IMR-90 (cell line): Measurements from ENCODE around the gene FGF21.

ENCODE experiments used
- CEBPB ChIP-seq: IDR thresholded peaks from 2 replicates; pipeline ENCODE4 v1.6.1; 2012; ENCODE audit warnings: low read depth, low read length, improper control_type of control experiment
- FOS ChIP-seq: fragments of 150-350 bp; IDR thresholded peaks from 2 replicates; pipeline ENCODE4 v1.6.1; 2016; ENCODE audit warnings: low read depth, low read length
- POLR2A ChIP-seq: IDR thresholded peaks from 2 replicates; pipeline ENCODE4 v1.6.1; 2012; ENCODE audit warnings: mild to moderate bottlenecking, low read depth, low read length
- RCOR1 ChIP-seq: IDR thresholded peaks from 2 replicates; pipeline ENCODE4 v1.6.1; 2012; ENCODE audit warnings: mild to moderate bottlenecking, low read length, improper control_type of control experiment; ENCODE audit not compliant: insufficient replicate concordance
- RFX5 ChIP-seq: IDR thresholded peaks from 2 replicates; pipeline ENCODE4 v1.8.0; 2012; ENCODE audit warnings: low read depth, mild to moderate bottlenecking, low read length, moderate library complexity
- SMC3 ChIP-seq: fragments of 150-350 bp; IDR thresholded peaks from 2 replicates; pipeline ENCODE4 v1.6.1; 2016; ENCODE audit warnings: low read depth, mild to moderate bottlenecking, antibody characterized with exemption, low read length, moderate library complexity
- TF ChIP-seq, protein P1 (sequence below): conservative IDR thresholded peaks from 2 replicates; pipeline ENCODE4 v1.5.1; 2012; ENCODE audit warnings: mild to moderate bottlenecking, low read depth, low read length, improper control_type of control experiment

DNA sequence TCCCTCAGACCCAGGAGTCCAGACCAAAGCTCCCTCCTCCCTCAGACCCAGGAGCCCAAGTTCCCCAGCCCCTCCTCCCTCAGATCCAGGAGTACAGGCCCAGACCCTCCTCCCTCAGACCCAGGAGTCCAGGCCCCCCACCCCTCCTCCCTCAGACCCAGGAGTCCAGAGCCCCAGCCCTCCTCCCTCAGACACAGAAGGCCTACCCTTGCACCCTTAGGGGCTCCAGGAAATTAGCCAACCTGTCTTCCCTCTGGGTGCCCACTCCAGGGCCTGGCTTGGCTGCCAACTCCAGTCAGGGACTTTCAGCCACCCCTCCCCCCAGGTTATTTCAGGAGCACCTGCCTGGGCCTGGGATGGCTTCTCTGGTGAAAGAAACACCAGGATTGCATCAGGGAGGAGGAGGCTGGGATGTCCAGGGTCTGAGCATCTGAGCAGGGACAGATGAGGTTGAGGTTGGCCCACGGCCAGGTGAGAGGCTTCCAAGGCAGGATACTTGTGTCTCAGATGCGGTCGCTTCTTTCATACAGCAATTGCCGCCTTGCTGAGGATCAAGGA, at the start of gene FGF21:
- TF ChIP-seq, protein P1, sequence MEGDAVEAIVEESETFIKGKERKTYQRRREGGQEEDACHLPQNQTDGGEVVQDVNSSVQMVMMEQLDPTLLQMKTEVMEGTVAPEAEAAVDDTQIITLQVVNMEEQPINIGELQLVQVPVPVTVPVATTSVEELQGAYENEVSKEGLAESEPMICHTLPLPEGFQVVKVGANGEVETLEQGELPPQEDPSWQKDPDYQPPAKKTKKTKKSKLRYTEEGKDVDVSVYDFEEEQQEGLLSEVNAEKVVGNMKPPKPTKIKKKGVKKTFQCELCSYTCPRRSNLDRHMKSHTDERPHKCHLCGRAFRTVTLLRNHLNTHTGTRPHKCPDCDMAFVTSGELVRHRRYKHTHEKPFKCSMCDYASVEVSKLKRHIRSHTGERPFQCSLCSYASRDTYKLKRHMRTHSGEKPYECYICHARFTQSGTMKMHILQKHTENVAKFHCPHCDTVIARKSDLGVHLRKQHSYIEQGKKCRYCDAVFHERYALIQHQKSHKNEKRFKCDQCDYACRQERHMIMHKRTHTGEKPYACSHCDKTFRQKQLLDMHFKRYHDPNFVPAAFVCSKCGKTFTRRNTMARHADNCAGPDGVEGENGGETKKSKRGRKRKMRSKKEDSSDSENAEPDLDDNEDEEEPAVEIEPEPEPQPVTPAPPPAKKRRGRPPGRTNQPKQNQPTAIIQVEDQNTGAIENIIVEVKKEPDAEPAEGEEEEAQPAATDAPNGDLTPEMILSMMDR, result no peak
- no peak for TF ChIP-seq SMC3
- TF ChIP-seq POLR2A, result no peak
- TF ChIP-seq RCOR1, result no peak
- TF ChIP-seq CEBPB, result no peak
- TF ChIP-seq FOS, result no peak
- no peak for TF ChIP-seq RFX5
